Measurements from ENCODE around the gene HOMER2. TPM values are rescaled to one million over a fixed set of nuclear protein-coding genes. Genes with fewer than 3 reads are reported as not detected.

HOMER2 gene
- total and polyA plus RNA-seq, 9 of the 15 experiments (the other 6 are each of a cell fraction or from before 2014, with no cell fraction given) = 0.13 to 0.47 (median 0.29) TPM; not detected in 1

- no peak for TF ChIP-seq PRDM10 (IDR thresholded peaks at IDR 0.05; ENCODE audit: partially characterized antibody)
- TF ChIP-seq ZNF445 (CRISPR knock-in tag; IDR thresholded peaks at IDR 0.05; ENCODE audit: low read depth) = no peak
- TF ChIP-seq HNRNPL (IDR thresholded peaks at IDR 0.05; ENCODE audit: low read depth, low read length) = no peak
- TF ChIP-seq SIX5 (IDR thresholded peaks at IDR 0.05; ENCODE audit: borderline replicate concordance in 1 of 2, insufficient read depth in 1 of 2, low read depth in 1 of 2, low read length in 2 of 2) = no peak
- TF ChIP-seq ZNF121 (CRISPR knock-in tag; conservative IDR thresholded peaks at IDR 0.05) = no peak
- no peak for TF ChIP-seq NCOA4 (IDR thresholded peaks at IDR 0.05; ENCODE audit: partially characterized antibody)
- peak; percentile 94 for TF ChIP-seq CC2D1A (IDR thresholded peaks at IDR 0.05)
- no peak for TF ChIP-seq ZNF551 (CRISPR knock-in tag; IDR thresholded peaks at IDR 0.05)
- TF ChIP-seq EGR1 (conservative IDR thresholded peaks at IDR 0.05) = no peak
- no peak for TF ChIP-seq ESRRB (CRISPR knock-in tag; IDR thresholded peaks at IDR 0.05; ENCODE audit: borderline replicate concordance)
- peak; percentile 94 for TF ChIP-seq SMARCA4 (IDR thresholded peaks at IDR 0.05)
- TF ChIP-seq SAFB (IDR thresholded peaks at IDR 0.05; ENCODE audit: borderline replicate concordance, low read depth, low read length) = no peak
- TF ChIP-seq MCM2 (IDR thresholded peaks at IDR 0.05; ENCODE audit: low read depth) = no peak
- TF ChIP-seq ZNF134 (CRISPR knock-in tag; conservative IDR thresholded peaks at IDR 0.05) = no peak
- TF ChIP-seq ZBTB26 (CRISPR knock-in tag; IDR thresholded peaks at IDR 0.05) = no peak
- no peak for TF ChIP-seq CHD1 (IDR thresholded peaks at IDR 0.05; ENCODE audit: low read length)
- TF ChIP-seq RAD21 (CRISPR knock-in tag; conservative IDR thresholded peaks at IDR 0.05 in 1 of 2, IDR thresholded peaks at IDR 0.05 in 1 of 2) = peak; percentile 91 to 93
- TF ChIP-seq KLF16 (IDR thresholded peaks at IDR 0.05) = peak; percentile 90
- no peak; a peak in 1 of 4 replicates for TF ChIP-seq KDM4B (IDR thresholded peaks at IDR 0.05; ENCODE audit: borderline replicate concordance in 2 of 2, low read depth in 1 of 2)
- TF ChIP-seq ZNF511 (CRISPR knock-in tag; IDR thresholded peaks at IDR 0.05) = no peak
- TF ChIP-seq TOE1 (IDR thresholded peaks at IDR 0.05; ENCODE audit: borderline replicate concordance) = peak; percentile 80; the same call in 1 of the 2 replicates
- no peak for TF ChIP-seq TOE1 (CRISPR knock-in tag; IDR thresholded peaks at IDR 0.05; ENCODE audit: borderline replicate concordance, low read depth)
Observed at GRCh38 chr15:82849556-82850512, 102.7 kb downstream of the HOMER2 start (continued).

Data from K562 (cell line).